NCI-H146 (cell line): Measurements from ENCODE around the gene TDRD9.

Experiments
- DNase-seq: peaks from one replicate; lab custom pipeline; 2025; lab: John Stamatoyannopoulos, UW

TDRD9 gene

GRCh38 chr14:103927566-103927965 lies 690 bp upstream of the TDRD9 start:
- no peak for DNase-seq

GRCh38 chr14:103930051-103930604 lies 1.9 kb downstream of the TDRD9 start:
- DNase-seq, result no peak

- DNase-seq, result no peak
Observed at GRCh38 chr14:103931422-103931821, 3.2 kb downstream of the TDRD9 start.

GRCh38 chr14:103932791-103933490 lies 4.7 kb downstream of the TDRD9 start:
- DNase-seq, result no peak

GRCh38 chr14:103935102-103935501 lies 6.8 kb downstream of the TDRD9 start:
- DNase-seq, result no peak

GRCh38 chr14:103941462-103941861 lies 13.2 kb downstream of the TDRD9 start:
- no peak for DNase-seq

GRCh38 chr14:103941973-103942736 lies 13.9 kb downstream of the TDRD9 start, which contains the start of gene RD3L:
RD3L (minus strand) TSS chr14:103942529; CDS start chr14:103941695, 834 bp downstream.
- DNase-seq, result no peak

- no peak for DNase-seq
Observed at GRCh38 chr14:103943673-103944072, 15.4 kb downstream of the TDRD9 start.

GRCh38 chr14:103946975-103947374 lies 18.7 kb downstream of the TDRD9 start:
- DNase-seq, result no peak

- no peak for DNase-seq
Observed at GRCh38 chr14:103948442-103948841, 20.2 kb downstream of the TDRD9 start.

- DNase-seq, result no peak
Observed at GRCh38 chr14:103949131-103949790, 21.0 kb downstream of the TDRD9 start.

- no peak for DNase-seq
Observed at GRCh38 chr14:103960457-103961055, 32.3 kb downstream of the TDRD9 start.

GRCh38 chr14:103961928-103962578 lies 33.8 kb downstream of the TDRD9 start:
- DNase-seq, result no peak

- no peak for DNase-seq
Observed at GRCh38 chr14:103966631-103967030, 38.4 kb downstream of the TDRD9 start.

- no peak for DNase-seq
Observed at GRCh38 chr14:103969961-103970360, 41.7 kb downstream of the TDRD9 start.

GRCh38 chr14:103973354-103973753 lies 45.1 kb downstream of the TDRD9 start:
- DNase-seq, result no peak

GRCh38 chr14:103974575-103974974 lies 46.3 kb downstream of the TDRD9 start:
- DNase-seq, result no peak

GRCh38 chr14:103980623-103981238 lies 52.5 kb downstream of the TDRD9 start:
- DNase-seq, result peak; percentile 32

GRCh38 chr14:103984196-103984595 lies 55.9 kb downstream of the TDRD9 start:
- no peak for DNase-seq

- no peak for DNase-seq
Observed at GRCh38 chr14:103989034-103989433, 60.8 kb downstream of the TDRD9 start.

GRCh38 chr14:103989964-103990363 lies 61.7 kb downstream of the TDRD9 start:
- DNase-seq, result no peak
